Uterus (tissue), 4 donors: ENCODE measurements around the gene ADI1. TPM values are rescaled to one million over a fixed set of nuclear protein-coding genes. Genes with fewer than 3 reads are reported as not detected.
A peak's percentile ranks its signal among the peaks of the same experiment; 100 is the strongest.

ENCODE experiments used
- DNase-seq, 2 donors: peaks; one replicate each; pipeline ENCODE4 v3.0.0-alpha.2; 2019 to 2020
- H3K27ac ChIP-seq, 2 donors: fragments of 200-600 bp; sonication (generic); 1 replicate in 1 of 2; 2 replicates in 1 of 2; pipeline ENCODE4 v1.5.1; 2016 to 2018
- H3K27me3 ChIP-seq, 2 donors: fragments of 200-600 bp; sonication (generic); one replicate each; pipeline ENCODE4 v1.5.1; 2018 to 2019; ENCODE audit warnings: control low read depth in 1 of 2
- H3K36me3 ChIP-seq, 2 donors: fragments of 200-600 bp; sonication (generic); one replicate each; pipeline ENCODE4 v1.5.1; 2019; ENCODE audit warnings: control low read depth in 1 of 2
- H3K4me1 ChIP-seq, 2 donors: fragments of 200-600 bp; sonication (generic); one replicate each; pipeline ENCODE4 v1.5.1; 2018 to 2019; ENCODE audit warnings: control low read depth in 1 of 2
- H3K4me3 ChIP-seq, 2 donors: fragments of 200-600 bp; sonication (generic); 1 replicate in 1 of 2; 2 replicates in 1 of 2; pipeline ENCODE4 v1.5.1; 2018 to 2019; ENCODE audit warnings: mild to moderate bottlenecking in 1 of 2
- H3K9me3 ChIP-seq, 2 donors: fragments of 200-600 bp; sonication (generic); one replicate each; pipeline ENCODE4 v1.5.1; 2019; ENCODE audit warnings: control low read depth in 1 of 2
- POLR2A ChIP-seq, 2 donors: fragments of 450-650 bp; IDR thresholded peaks; one replicate each; pipeline ENCODE4 v1.6.1; 2016; ENCODE audit warnings: antibody characterized with exemption in 2 of 2, mild to moderate bottlenecking in 1 of 2, moderate library complexity in 1 of 2
- intact Hi-C: fragments of 100-400 bp; cut with DNase I; formaldehyde crosslinking; loops from one replicate; pipeline ENCODE4 v1.15.1; 2023; ENCODE audit warnings: low total_unique reads
- total RNA-seq, 4 donors: library from RNA; depleted of rRNA in 3 of 4; stranded (reverse); fragments of >200 nt in 3 of 4; gene quantifications; one replicate each; pipeline versions ENCODE4 v1.1.0 to v1.2.4, GENCODE V29; 2014 to 2023
- TF ChIP-seq, protein P1 (sequence below), 4 experiments: fragments of 200-600 bp in 2 of 4; fragments of 450-650 bp in 2 of 4; sonication (generic) in 2 of 4; IDR thresholded peaks; one replicate each; pipeline ENCODE4 v1.5.1; 2016 to 2019; ENCODE audit warnings: antibody characterized with exemption in 4 of 4, mild to moderate bottlenecking in 2 of 4, moderate library complexity in 1 of 4
- donor health status: DM: yes; HTN: yes; CAD: no.

The ADI1 gene, protein sequence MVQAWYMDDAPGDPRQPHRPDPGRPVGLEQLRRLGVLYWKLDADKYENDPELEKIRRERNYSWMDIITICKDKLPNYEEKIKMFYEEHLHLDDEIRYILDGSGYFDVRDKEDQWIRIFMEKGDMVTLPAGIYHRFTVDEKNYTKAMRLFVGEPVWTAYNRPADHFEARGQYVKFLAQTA
- total RNA-seq, result 10 to 100 TPM; 31.5 to 65.0 (median 37.9) TPM

DNA sequence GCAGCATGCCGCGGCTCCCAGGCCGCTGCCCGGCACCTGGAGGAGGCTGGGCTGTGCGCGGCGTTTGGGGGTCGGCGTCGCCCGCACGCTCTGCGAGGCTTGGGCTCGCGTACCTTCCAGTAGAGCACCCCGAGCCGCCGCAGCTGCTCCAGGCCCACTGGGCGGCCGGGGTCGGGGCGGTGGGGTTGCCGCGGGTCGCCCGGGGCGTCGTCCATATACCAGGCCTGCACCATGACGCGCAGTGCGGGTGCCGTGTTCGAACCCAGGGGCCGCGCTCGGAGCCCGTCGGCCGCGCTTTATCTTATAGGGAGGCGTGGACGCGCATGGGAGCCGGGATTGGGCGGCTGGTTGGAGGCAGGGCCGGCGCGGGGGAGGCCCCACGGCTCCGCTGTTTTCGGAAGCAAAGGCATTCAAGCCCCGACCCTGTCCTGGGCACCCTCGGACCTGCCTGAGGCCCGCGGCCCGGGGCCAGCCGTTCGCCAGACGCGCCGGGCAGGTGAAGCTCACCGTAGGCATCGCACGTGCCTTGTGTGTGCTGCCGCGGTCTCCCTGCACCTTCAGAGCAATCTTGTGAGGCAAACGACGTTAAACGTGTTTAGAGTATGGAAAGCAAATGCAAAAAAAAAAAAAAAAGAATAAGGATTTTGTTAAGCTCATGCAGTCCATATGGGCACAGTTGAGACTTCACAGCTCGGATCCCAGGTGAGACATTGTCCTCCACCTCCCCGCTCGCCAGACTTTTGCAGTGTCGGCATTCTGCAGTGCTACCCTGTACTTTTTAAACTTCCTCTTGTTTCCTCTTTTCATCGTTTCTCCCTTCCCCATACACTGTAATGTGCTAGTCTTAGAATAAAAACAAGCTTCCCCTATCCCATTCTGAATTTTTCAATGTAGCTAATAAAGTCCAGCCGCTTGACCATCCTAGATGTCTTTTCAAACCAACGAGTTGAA lies at the start of gene ADI1:
ADI1 (minus strand) TSS at position 277 of the 951 bp plus-strand sequence; CDS start at position 233, 44 bp downstream.
- peak within 1 kb of the TSS; percentile 95 for H3K4me3 ChIP-seq
- H3K9me3 ChIP-seq, result no peaks in the 10 kb centered on the region
- peak within 1 kb of the TSS; percentile 98 to 100 for H3K27ac ChIP-seq
- H3K27me3 ChIP-seq, result no peaks in the 10 kb centered on the region
- TF ChIP-seq, protein P1, sequence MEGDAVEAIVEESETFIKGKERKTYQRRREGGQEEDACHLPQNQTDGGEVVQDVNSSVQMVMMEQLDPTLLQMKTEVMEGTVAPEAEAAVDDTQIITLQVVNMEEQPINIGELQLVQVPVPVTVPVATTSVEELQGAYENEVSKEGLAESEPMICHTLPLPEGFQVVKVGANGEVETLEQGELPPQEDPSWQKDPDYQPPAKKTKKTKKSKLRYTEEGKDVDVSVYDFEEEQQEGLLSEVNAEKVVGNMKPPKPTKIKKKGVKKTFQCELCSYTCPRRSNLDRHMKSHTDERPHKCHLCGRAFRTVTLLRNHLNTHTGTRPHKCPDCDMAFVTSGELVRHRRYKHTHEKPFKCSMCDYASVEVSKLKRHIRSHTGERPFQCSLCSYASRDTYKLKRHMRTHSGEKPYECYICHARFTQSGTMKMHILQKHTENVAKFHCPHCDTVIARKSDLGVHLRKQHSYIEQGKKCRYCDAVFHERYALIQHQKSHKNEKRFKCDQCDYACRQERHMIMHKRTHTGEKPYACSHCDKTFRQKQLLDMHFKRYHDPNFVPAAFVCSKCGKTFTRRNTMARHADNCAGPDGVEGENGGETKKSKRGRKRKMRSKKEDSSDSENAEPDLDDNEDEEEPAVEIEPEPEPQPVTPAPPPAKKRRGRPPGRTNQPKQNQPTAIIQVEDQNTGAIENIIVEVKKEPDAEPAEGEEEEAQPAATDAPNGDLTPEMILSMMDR (IDR thresholded peaks at IDR 0.05), result no peak
- TF ChIP-seq POLR2A (IDR thresholded peaks at IDR 0.05), result peak; percentile 44 to 80
- DNase-seq, result peak; percentile 80 to 83
- intact Hi-C loops, result no loop called here
- peaks cover 4 to 6% of the 10 kb centered on the region in 2 donors for H3K4me1 ChIP-seq
- H3K36me3 ChIP-seq, result no peaks in the 10 kb centered on the region

DNA sequence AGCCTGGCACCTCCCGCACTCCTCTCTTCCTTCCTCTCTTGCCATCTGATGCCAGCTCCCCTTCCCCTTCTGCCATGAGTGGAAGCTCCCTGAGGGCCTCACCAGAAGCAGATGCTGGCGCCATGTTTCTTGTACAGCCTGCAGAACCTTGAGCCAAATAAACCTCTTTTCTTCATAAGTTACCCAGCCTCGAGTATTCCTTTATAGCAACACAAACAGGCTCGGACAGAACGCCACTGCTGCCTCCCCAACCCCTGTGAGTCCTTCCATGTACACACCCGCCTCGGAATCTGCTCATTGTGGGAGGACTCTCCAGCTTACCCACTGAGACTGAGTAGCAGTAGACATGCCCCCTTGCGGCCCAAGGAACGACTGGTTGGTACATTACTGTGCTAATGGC lies 47.5 kb upstream of the ADI1 start:
- intact Hi-C loops, result no loop called here
- H3K4me3 ChIP-seq, result no peak overlapping the region
- DNase-seq, result no peak
- H3K9me3 ChIP-seq, result no peaks in the 10 kb centered on the region
- no peaks in the 10 kb centered on the region for H3K4me1 ChIP-seq
- H3K27ac ChIP-seq, result no peak overlapping the region
- TF ChIP-seq POLR2A (IDR thresholded peaks at IDR 0.05), result no peak
- TF ChIP-seq, protein P1 (IDR thresholded peaks at IDR 0.05), result no peak
- H3K27me3 ChIP-seq, result no peaks in the 10 kb centered on the region
- H3K36me3 ChIP-seq, result no peaks in the 10 kb centered on the region

DNA sequence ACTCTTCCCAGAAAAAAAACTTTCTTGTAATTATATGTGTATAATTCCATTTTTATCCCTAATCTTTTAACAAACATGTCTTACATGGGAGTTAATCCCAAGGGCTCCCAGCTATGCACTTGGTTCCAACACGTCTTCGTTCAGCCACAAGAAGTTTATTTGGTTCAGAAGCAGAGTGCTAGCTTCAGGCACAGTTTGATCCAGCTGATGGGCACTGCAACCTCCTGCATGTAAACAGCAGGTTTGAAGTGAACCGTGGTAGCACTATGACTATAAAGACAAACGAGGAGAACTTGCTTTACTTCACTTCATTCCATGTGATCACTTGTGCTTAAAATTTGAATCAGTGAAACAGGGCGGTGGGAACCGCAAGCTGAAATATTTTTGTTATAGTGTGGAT lies 45.8 kb upstream of the ADI1 start:
- Histone ChIP-seq H3K4me1 (no peaks in the 10 kb centered on the region), H3K4me3 (no peak overlapping the region), H3K27me3 (no peaks in the 10 kb centered on the region), H3K9me3 (no peaks in the 10 kb centered on the region), H3K27ac (no peak overlapping the region), H3K36me3 (no peaks in the 10 kb centered on the region)
- TF ChIP-seq POLR2A (IDR thresholded peaks at IDR 0.05), result no peak
- TF ChIP-seq, protein P1 (IDR thresholded peaks at IDR 0.05), result no peak
- intact Hi-C loops, result no loop called here
- DNase-seq, result no peak

DNA sequence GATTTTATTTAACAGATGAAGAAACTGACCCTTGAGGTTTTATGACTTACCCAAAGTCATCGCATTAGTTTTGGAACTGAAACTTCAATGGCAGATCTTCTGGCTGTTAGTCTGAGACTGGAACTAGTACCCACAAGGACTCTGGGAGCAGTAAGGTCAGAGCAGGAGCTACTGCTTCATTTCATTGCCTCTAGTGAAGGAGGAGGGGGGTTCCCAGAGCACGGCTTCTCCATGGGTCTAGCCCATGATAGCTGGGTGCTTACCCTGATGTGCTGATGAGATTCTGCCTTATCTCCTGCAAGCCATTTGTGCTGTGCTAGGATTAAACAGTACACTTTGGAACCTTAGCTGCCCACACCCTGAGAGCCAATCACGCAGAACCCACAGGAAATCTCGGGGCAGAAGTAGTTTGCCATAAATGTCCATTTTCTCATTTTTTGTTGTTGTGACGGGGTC lies 44.2 kb upstream of the ADI1 start:
- no peak overlapping the region for H3K27ac ChIP-seq
- no peak for TF ChIP-seq POLR2A (IDR thresholded peaks at IDR 0.05)
- TF ChIP-seq, protein P1 (IDR thresholded peaks at IDR 0.05), result no peak
- H3K9me3 ChIP-seq, result no peaks in the 10 kb centered on the region
- no peaks in the 10 kb centered on the region for H3K27me3 ChIP-seq
- DNase-seq, result no peak
- no peaks in the 10 kb centered on the region for H3K4me1 ChIP-seq
- no peak overlapping the region for H3K4me3 ChIP-seq
- no peaks in the 10 kb centered on the region for H3K36me3 ChIP-seq
- intact Hi-C loops, result no loop called here
